ENCODE measurements around the gene TNPO2.
"Not testable (repeated sequence)": the region's sequence is repeated elsewhere in the genome, so short reads cannot be mapped to it uniquely, and the experiment has no call there.

Gene TNPO2

GRCh38 chr19:12736995-12737834, 13.5 kb upstream of the TNPO2 start, which contains the start of gene GET3:
GET3 (plus strand) TSS chr19:12737497; CDS start chr19:12737506, 9 bp downstream.
- peak; percentile 52 to 93 (median 69) for DNase-seq

GRCh38 chr19:12733369-12734214, 9.9 kb upstream of the TNPO2 start:
- peak in 3 of 5 donors; percentile 26 to 60 (median 42) for DNase-seq

- DNase-seq = no peak
Observed at GRCh38 chr19:12731337-12731736, 7.6 kb upstream of the TNPO2 start.

- no peak for DNase-seq
Observed at GRCh38 chr19:12730064-12730463, 6.3 kb upstream of the TNPO2 start.

GRCh38 chr19:12727745-12728433, 4.2 kb upstream of the TNPO2 start:
- no peak for DNase-seq

GRCh38 chr19:12726988-12727316, 3.2 kb upstream of the TNPO2 start:
- DNase-seq = no peak

GRCh38 chr19:12725612-12726011, 1.9 kb upstream of the TNPO2 start:
- DNase-seq = not testable (repeated sequence)

- no peak for DNase-seq
Observed at GRCh38 chr19:12723381-12723640, 421 bp downstream of the TNPO2 start.

- DNase-seq = peak; percentile 89 to 97 (median 94)
Observed at GRCh38 chr19:12722566-12723380, 959 bp downstream of the TNPO2 start.

- DNase-seq = peak in 3 of 5 donors; percentile 43 to 63 (median 44)
Observed at GRCh38 chr19:12721656-12722565, 1.8 kb downstream of the TNPO2 start.

GRCh38 chr19:12720851-12721655, 2.7 kb downstream of the TNPO2 start:
- DNase-seq = peak in 1 of 5 donors; percentile 44

- DNase-seq = no peak
Observed at GRCh38 chr19:12720296-12720695, 3.4 kb downstream of the TNPO2 start.

- no peak for DNase-seq
Observed at GRCh38 chr19:12715929-12716328, 7.8 kb downstream of the TNPO2 start.

- no peak for DNase-seq
Observed at GRCh38 chr19:12715102-12715501, 8.6 kb downstream of the TNPO2 start.

- not testable (repeated sequence) for DNase-seq
Observed at GRCh38 chr19:12713304-12713703, 10.4 kb downstream of the TNPO2 start.

- not testable (repeated sequence) for DNase-seq
Observed at GRCh38 chr19:12712077-12712476, 11.7 kb downstream of the TNPO2 start.

GRCh38 chr19:12711187-12711586, 12.5 kb downstream of the TNPO2 start:
- DNase-seq = no peak

GRCh38 chr19:12708641-12709040, 15.1 kb downstream of the TNPO2 start:
- no peak for DNase-seq

- no peak for DNase-seq
Observed at GRCh38 chr19:12706332-12706718, 17.4 kb downstream of the TNPO2 start.

- no peak for DNase-seq
Observed at GRCh38 chr19:12705654-12706331, 17.9 kb downstream of the TNPO2 start.

Measured in T-helper 1 cell (primary cell).